GM23338 (cell line): ENCODE results near the gene OSBPL10. TPM values are rescaled to one million over a fixed set of nuclear protein-coding genes. Genes with fewer than 3 reads are reported as not detected.
"Not testable (repeated sequence)": the region's sequence is repeated elsewhere in the genome, so short reads cannot be mapped to it uniquely, and the experiment has no call there.

Experiments
- ATAC-seq: fragments of 200-7000 bp; cut with Tn5 transposase; 3 replicates; pipeline ENCODE4 v1.9.1; 2020
- DNase-seq: peaks from one replicate; pipeline ENCODE4 v3.0.0-alpha.2; 2015; ENCODE audit warnings: low spot score
- H2AFZ ChIP-seq: fragments of 200-600 bp; sonication (generic); 2 replicates; pipeline ENCODE4 v1.8.0; 2016; ENCODE audit warnings: antibody characterized with exemption, mild to moderate bottlenecking, moderate library complexity
- H3F3A ChIP-seq: fragments of 200-600 bp; sonication (generic); replicated peaks from 2 replicates; pipeline ENCODE4 v1.8.0; 2017; ENCODE audit warnings: antibody characterized with exemption, mixed run types, low read depth
- H3K27ac ChIP-seq: fragments of 200-600 bp; sonication (generic); 2 replicates; pipeline ENCODE4 v1.6.1; 2016; ENCODE audit warnings: low read depth
- H3K27me3 ChIP-seq: fragments of 200-600 bp; sonication (generic); 2 replicates; pipeline ENCODE4 v1.8.0; 2016; ENCODE audit warnings: mild to moderate bottlenecking, mixed run types, moderate library complexity; ENCODE audit not compliant: insufficient read depth
- H3K36me3 ChIP-seq: fragments of 200-600 bp; sonication (generic); 2 replicates; pipeline ENCODE4 v1.8.0; 2016; ENCODE audit warnings: mild to moderate bottlenecking; ENCODE audit not compliant: insufficient read depth
- H3K4me1 ChIP-seq: fragments of 200-600 bp; sonication (generic); 2 replicates; pipeline ENCODE4 v1.8.0; 2016; ENCODE audit warnings: mild to moderate bottlenecking, moderate library complexity; ENCODE audit not compliant: insufficient read depth
- H3K4me2 ChIP-seq: fragments of 200-600 bp; sonication (generic); 2 replicates; pipeline ENCODE4 v1.7.1; 2017; ENCODE audit warnings: mixed run types
- H3K4me3 ChIP-seq: fragments of 200-600 bp; sonication (generic); 2 replicates; pipeline ENCODE4 v1.6.1; 2016; ENCODE audit warnings: mixed run types
- H3K79me2 ChIP-seq: fragments of 200-600 bp; sonication (generic); replicated peaks from 2 replicates; pipeline ENCODE4 v1.8.0; 2017; ENCODE audit warnings: mild to moderate bottlenecking; ENCODE audit not compliant: insufficient read depth
- H3K9me2 ChIP-seq: fragments of 200-600 bp; sonication (generic); 2 replicates; pipeline ENCODE4 v1.8.0; 2017; ENCODE audit not compliant: insufficient read depth
- H4K20me1 ChIP-seq: fragments of 200-600 bp; sonication (generic); replicated peaks from 2 replicates; pipeline ENCODE4 v1.8.0; 2017; ENCODE audit warnings: mild to moderate bottlenecking; ENCODE audit not compliant: insufficient read depth
- H3K27ac Mint-ChIP-seq: 2 replicates; pipeline ENCODE4 v1.8.0; 2020; ENCODE audit warnings: inconsistent platforms, mild to moderate bottlenecking, moderate library complexity, mixed read lengths
- H3K27me3 Mint-ChIP-seq: 3 replicates; pipeline ENCODE4 v1.8.0; 2022; ENCODE audit warnings: low read depth, mild to moderate bottlenecking, moderate library complexity, mixed read lengths, inconsistent platforms; ENCODE audit not compliant: insufficient read depth, poor library complexity
- H3K36me3 Mint-ChIP-seq: 3 replicates; pipeline ENCODE4 v1.8.0; 2021; ENCODE audit warnings: low read depth, mild to moderate bottlenecking, inconsistent platforms, moderate library complexity, mixed read lengths
- H3K4me1 Mint-ChIP-seq: 3 replicates; pipeline ENCODE4 v1.8.0; 2020; ENCODE audit warnings: mild to moderate bottlenecking, inconsistent platforms, mixed read lengths
- H3K4me3 Mint-ChIP-seq: 3 replicates; pipeline ENCODE4 v1.8.0; 2021; ENCODE audit warnings: moderate library complexity, mild to moderate bottlenecking, inconsistent platforms, mixed read lengths
- H3K9me3 Mint-ChIP-seq: 3 replicates; pipeline ENCODE4 v1.8.0; 2020; ENCODE audit warnings: moderate library complexity, mild to moderate bottlenecking, inconsistent platforms, mixed read lengths
- CREB1 ChIP-seq: fragments of 250-450 bp; sonication (Bioruptor Pico); IDR thresholded peaks from 2 replicates; pipeline ENCODE4 v1.5.0; 2020; ENCODE audit warnings: low read depth, mild to moderate bottlenecking, moderate library complexity
- EZH2phosphoT487 ChIP-seq: fragments of 200-600 bp; sonication (generic); IDR thresholded peaks from one replicate; pipeline ENCODE4 v1.8.1; 2018; ENCODE audit warnings: antibody characterized with exemption; ENCODE audit not compliant: unreplicated experiment
- JUNB ChIP-seq: IDR thresholded peaks from one replicate; pipeline ENCODE4 v1.6.1; 2016; ENCODE audit warnings: antibody characterized with exemption; ENCODE audit not compliant: unreplicated experiment
- POLR2AphosphoS5 ChIP-seq: IDR thresholded peaks from 2 replicates; pipeline ENCODE4 v1.6.1; 2016; ENCODE audit warnings: antibody characterized with exemption, low read depth
- STAT1 ChIP-seq: IDR thresholded peaks from one replicate; pipeline ENCODE4 v1.6.1; 2016; ENCODE audit warnings: antibody characterized with exemption; ENCODE audit not compliant: unreplicated experiment
- polyA plus RNA-seq: library from polyadenylated mRNA; unstranded; fragments of >200 nt; fragmentation: Nextera tagmentation; extraction: Ambion mirVana; gene quantifications from 2 replicates; pipeline ENCODE4 v1.2.1, GENCODE V29; 2016
- total RNA-seq: library from RNA; depleted of rRNA; stranded (reverse); fragments of >200 nt; shearing (Covaris generic); gene quantifications from 2 replicates; pipeline ENCODE4 v1.2.3, GENCODE V29; 2014
- TF ChIP-seq, protein P1 (sequence below): IDR thresholded peaks from 2 replicates; pipeline ENCODE4 v1.6.1; 2016; ENCODE audit warnings: antibody characterized with exemption
- TF ChIP-seq, protein P2 (sequence below), 2 experiments: fragments of 200-600 bp in 1 of 2; sonication (generic) in 1 of 2; conservative IDR thresholded peaks; 2 replicates each; pipeline versions ENCODE4 v1.5.1 to v1.6.1; 2016 to 2017; ENCODE audit warnings: antibody characterized with exemption in 2 of 2, low read depth in 2 of 2, mild to moderate bottlenecking in 2 of 2, moderate library complexity in 1 of 2

The OSBPL10 gene
- total and polyA plus RNA-seq, 2 experiments from 2014 or later: 23.8 to 149 TPM

- H3K4me2 ChIP-seq, H3K4me3 Mint-ChIP-seq, H3K27me3 Mint-ChIP-seq, H3K9me2 ChIP-seq, H2AFZ ChIP-seq, H4K20me1 ChIP-seq, H3K27ac Mint-ChIP-seq, H3K4me1 ChIP-seq, H3K27ac ChIP-seq, H3K27me3 ChIP-seq, H3K4me3 ChIP-seq, H3F3A ChIP-seq, DNase-seq, H3K36me3 ChIP-seq, ATAC-seq, H3K9me3 Mint-ChIP-seq: not testable (repeated sequence)
- peaks cover 88% of the 10 kb centered on the region for H3K79me2 ChIP-seq
- peaks cover 18% of the 10 kb centered on the region; the same call in 2 of the 3 replicates for H3K4me1 Mint-ChIP-seq
- H3K36me3 Mint-ChIP-seq: peaks cover 20% of the 10 kb centered on the region
These were observed 120.4 kb downstream of the OSBPL10 start for GRCh38 chr3:31860642-31861041.

DNA sequence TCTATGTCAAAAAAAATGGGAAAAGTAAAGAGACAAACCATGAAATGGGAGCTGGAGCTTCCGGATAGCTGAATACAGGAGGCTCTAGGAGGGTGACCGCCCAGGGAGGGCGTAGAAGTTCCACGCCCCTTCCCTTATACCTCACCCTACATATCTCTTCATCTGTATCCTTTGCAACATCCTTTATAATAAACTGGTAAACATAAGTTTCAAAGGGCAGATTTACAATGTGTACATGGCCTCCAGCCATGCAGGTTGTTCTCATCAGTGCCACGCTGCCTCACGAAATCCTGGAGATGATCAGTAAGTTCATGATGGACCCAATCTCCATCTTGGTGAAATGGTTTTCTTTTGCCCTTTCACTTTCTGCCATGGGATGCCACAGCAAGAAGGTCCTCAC is 121.8 kb downstream of the OSBPL10 start:
- no peak overlapping the region for H3K27ac ChIP-seq
- Mint-ChIP-seq H3K27me3 (peaks cover 5% of the 10 kb centered on the region), H3K4me3 (no peak overlapping the region), H3K36me3 (peaks cover 14% of the 10 kb centered on the region), H3K4me1 (peaks cover 15% of the 10 kb centered on the region; the same call in 2 of the 3 replicates), H3K9me3 (no peaks in the 10 kb centered on the region), H3K27ac (no peak overlapping the region)
- H3K27me3 ChIP-seq: no peaks in the 10 kb centered on the region
- peaks cover 13% of the 10 kb centered on the region; the same call in 1 of the 2 replicates for H4K20me1 ChIP-seq
- peaks cover 87% of the 10 kb centered on the region for H3K79me2 ChIP-seq
- DNase-seq (no peak), ATAC-seq (no peak)
- H3K4me1 ChIP-seq: peaks cover 5% of the 10 kb centered on the region; the same call in 1 of the 2 replicates
- H3K4me3 ChIP-seq: no peak overlapping the region
- H3F3A ChIP-seq: no peaks in the 10 kb centered on the region
- no peaks in the 10 kb centered on the region for H3K9me2 ChIP-seq
- H3K36me3 ChIP-seq: no peaks in the 10 kb centered on the region
- no peak overlapping the region for H3K4me2 ChIP-seq
- no peak overlapping the region for H2AFZ ChIP-seq
- TF ChIP-seq EZH2phosphoT487: no peak
- TF ChIP-seq STAT1: no peak
- TF ChIP-seq, protein P1, sequence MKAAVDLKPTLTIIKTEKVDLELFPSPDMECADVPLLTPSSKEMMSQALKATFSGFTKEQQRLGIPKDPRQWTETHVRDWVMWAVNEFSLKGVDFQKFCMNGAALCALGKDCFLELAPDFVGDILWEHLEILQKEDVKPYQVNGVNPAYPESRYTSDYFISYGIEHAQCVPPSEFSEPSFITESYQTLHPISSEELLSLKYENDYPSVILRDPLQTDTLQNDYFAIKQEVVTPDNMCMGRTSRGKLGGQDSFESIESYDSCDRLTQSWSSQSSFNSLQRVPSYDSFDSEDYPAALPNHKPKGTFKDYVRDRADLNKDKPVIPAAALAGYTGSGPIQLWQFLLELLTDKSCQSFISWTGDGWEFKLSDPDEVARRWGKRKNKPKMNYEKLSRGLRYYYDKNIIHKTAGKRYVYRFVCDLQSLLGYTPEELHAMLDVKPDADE: no peak
- no peak for TF ChIP-seq CREB1 (CRISPR knock-in tag)
- TF ChIP-seq, protein P2, sequence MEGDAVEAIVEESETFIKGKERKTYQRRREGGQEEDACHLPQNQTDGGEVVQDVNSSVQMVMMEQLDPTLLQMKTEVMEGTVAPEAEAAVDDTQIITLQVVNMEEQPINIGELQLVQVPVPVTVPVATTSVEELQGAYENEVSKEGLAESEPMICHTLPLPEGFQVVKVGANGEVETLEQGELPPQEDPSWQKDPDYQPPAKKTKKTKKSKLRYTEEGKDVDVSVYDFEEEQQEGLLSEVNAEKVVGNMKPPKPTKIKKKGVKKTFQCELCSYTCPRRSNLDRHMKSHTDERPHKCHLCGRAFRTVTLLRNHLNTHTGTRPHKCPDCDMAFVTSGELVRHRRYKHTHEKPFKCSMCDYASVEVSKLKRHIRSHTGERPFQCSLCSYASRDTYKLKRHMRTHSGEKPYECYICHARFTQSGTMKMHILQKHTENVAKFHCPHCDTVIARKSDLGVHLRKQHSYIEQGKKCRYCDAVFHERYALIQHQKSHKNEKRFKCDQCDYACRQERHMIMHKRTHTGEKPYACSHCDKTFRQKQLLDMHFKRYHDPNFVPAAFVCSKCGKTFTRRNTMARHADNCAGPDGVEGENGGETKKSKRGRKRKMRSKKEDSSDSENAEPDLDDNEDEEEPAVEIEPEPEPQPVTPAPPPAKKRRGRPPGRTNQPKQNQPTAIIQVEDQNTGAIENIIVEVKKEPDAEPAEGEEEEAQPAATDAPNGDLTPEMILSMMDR (conservative IDR thresholded peaks at IDR 0.05; ENCODE audit: low read depth in 2 of 2): no peak
- TF ChIP-seq POLR2AphosphoS5: no peak
- TF ChIP-seq JUNB: no peak

DNA sequence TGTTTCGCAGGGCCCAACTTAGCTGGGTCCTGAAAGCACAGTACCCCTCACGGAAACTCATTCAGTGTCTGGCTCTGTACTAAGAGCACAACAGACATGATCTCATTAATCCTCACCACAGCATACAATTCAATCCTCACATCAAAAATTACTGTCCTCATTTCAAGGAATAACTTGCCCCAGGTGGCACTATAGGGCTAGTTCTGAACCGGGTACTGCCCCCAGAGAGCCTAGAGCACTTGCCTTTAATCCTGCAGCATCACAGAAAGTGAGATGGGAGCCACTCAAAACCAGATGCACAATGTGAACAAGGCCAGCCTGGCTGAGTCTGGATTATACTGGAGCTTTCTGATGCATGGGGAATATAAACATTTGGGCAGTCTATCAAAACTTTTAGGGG is 122.6 kb downstream of the OSBPL10 start:
- no peak for DNase-seq
- peaks cover 5% of the 10 kb centered on the region for H3K4me1 ChIP-seq
- Mint-ChIP-seq H3K36me3 (peaks cover 14% of the 10 kb centered on the region), H3K27ac (0 out of 2 replicates have a peak overlapping the region, but pooled peaks have one; percentile 5), H3K4me3 (no peak overlapping the region), H3K4me1 (peaks cover 15% of the 10 kb centered on the region; the same call in 2 of the 3 replicates), H3K27me3 (peaks cover 3% of the 10 kb centered on the region), H3K9me3 (no peaks in the 10 kb centered on the region)
- H3K27ac ChIP-seq: no peak overlapping the region; the same call in 1 of the 2 replicates
- no peak for ATAC-seq
- H3K27me3 ChIP-seq: no peaks in the 10 kb centered on the region
- H3F3A ChIP-seq: no peaks in the 10 kb centered on the region
- no peaks in the 10 kb centered on the region for H3K36me3 ChIP-seq
- H2AFZ ChIP-seq: no peak overlapping the region
- no peak overlapping the region for H3K4me2 ChIP-seq
- H4K20me1 ChIP-seq: peaks cover 19% of the 10 kb centered on the region; the same call in 1 of the 2 replicates
- no peak overlapping the region for H3K4me3 ChIP-seq
- TF ChIP-seq, protein P1: no peak
- TF ChIP-seq, protein P2 (conservative IDR thresholded peaks at IDR 0.05; ENCODE audit: low read depth in 2 of 2): peak; percentile 10 to 28; a peak in 1 of 4 replicates
- H3K9me2 ChIP-seq: no peaks in the 10 kb centered on the region
- peaks cover 86% of the 10 kb centered on the region for H3K79me2 ChIP-seq
